Neural cell (in vitro differentiated cells): ENCODE results near the gene LIPC.

Source experiments
- CTCF ChIP-seq: fragments of 450-650 bp; IDR thresholded peaks from 2 replicates; pipeline ENCODE4 v1.5.1; 2014; ENCODE audit warnings: antibody characterized with exemption, mild to moderate bottlenecking, moderate library complexity; ENCODE audit not compliant: poor library complexity, severe bottlenecking
- EP300 ChIP-seq: fragments of 450-650 bp; conservative IDR thresholded peaks from 2 replicates; pipeline ENCODE4 v1.6.1; 2014; ENCODE audit warnings: antibody characterized with exemption, mild to moderate bottlenecking, moderate library complexity; ENCODE audit not compliant: poor library complexity, severe bottlenecking
- EZH2 ChIP-seq: fragments of 200-600, 300-800 bp; shearing (Covaris generic), sonication (generic); IDR thresholded peaks from 2 replicates; pipeline ENCODE4 v1.6.1; 2014; ENCODE audit warnings: antibody characterized with exemption, low read length, borderline replicate concordance, mild to moderate bottlenecking; ENCODE audit not compliant: insufficient read depth, poor library complexity, severe bottlenecking
- MXI1 ChIP-seq: fragments of 450-650 bp; conservative IDR thresholded peaks from 2 replicates; pipeline ENCODE4 v1.6.1; 2014; ENCODE audit warnings: antibody characterized with exemption, mild to moderate bottlenecking; ENCODE audit not compliant: poor library complexity, severe bottlenecking
- POLR2AphosphoS5 ChIP-seq: IDR thresholded peaks from 2 replicates; pipeline ENCODE4 v1.6.1; 2012
- RAD21 ChIP-seq: fragments of 450-650 bp; conservative IDR thresholded peaks from 2 replicates; pipeline ENCODE4 v1.6.1; 2014; ENCODE audit warnings: antibody characterized with exemption, mild to moderate bottlenecking, moderate library complexity
- REST ChIP-seq: IDR thresholded peaks from 2 replicates; pipeline ENCODE4 v1.6.1; 2012; ENCODE audit warnings: borderline replicate concordance
- SMC3 ChIP-seq: fragments of 450-650 bp; conservative IDR thresholded peaks from 2 replicates; pipeline ENCODE4 v1.6.1; 2014; ENCODE audit warnings: antibody characterized with exemption, mild to moderate bottlenecking, moderate library complexity; ENCODE audit not compliant: poor library complexity
- TAF1 ChIP-seq: IDR thresholded peaks from 2 replicates; pipeline ENCODE4 v1.6.1; 2012; ENCODE audit warnings: low read depth

GRCh38 chr15:58520936-58521292, 89.1 kb downstream of the LIPC start:
- TF ChIP-seq CTCF (no peak), REST (no peak), SMC3 (no peak), EZH2 (no peak), POLR2AphosphoS5 (no peak), TAF1 (no peak), RAD21 (no peak), EP300 (no peak), MXI1 (no peak)
